Measurements from ENCODE around the gene TRIM7. TPM values are rescaled to one million over a fixed set of nuclear protein-coding genes. Genes with fewer than 3 reads are reported as not detected.
A peak's percentile ranks its signal among the peaks of the same experiment; 100 is the strongest.

TRIM7 gene
- total RNA-seq, 2 experiments from 2014 or later, result 3.4 to 3.8 TPM

DNA sequence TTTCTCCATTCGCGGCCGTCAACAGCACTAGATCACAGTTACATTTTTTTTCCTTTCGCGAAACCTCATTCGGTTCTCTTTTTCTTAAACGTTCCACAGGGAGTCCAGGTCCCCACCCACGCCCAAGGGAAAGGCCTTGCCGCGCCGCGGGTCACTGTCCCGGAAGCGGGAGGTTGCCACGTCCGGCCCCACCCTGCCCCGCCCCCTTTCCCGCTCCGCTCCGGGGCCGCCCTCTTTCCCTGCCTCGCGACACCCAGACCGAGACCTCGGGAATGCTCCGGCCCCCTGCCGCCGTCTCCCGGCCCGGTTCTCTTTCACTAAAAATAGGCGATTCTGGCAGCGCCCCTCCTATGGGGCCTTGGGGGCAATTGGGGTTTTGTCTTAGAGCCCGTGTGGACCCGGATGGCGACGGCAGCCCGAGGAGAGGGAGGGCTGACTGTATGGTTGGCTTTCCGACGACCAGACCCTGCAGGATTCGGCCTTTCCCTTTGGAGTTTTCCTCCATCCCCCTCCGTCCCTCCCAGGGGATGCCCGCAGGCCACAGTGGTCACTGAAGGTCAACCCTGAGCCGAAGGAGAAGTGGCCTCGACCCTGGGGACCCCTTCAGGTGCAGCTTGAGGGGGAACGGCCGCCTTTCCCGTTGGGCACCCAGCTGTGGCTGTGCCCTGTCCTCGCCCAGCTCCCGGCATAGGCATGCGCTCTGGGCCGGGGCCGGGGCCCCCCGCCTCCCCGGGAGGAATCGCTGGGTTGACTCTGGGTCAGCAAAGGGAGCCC lies 41.5 kb upstream of the TRIM7 start:
- H3K27ac ChIP-seq (ENCODE audit: low read depth in 1 of 2, low read length in 2 of 2), result peak overlapping the region; percentile 82 to 84
- DNase-seq (peak; percentile 38 to 84 (median 64)), ATAC-seq (ENCODE audit: poor library complexity) (peak; percentile 13)
- POLR2A ChIA-PET, result interaction anchor here (1.3 to 14.5 kb wide), 4 partner anchors 10 to 55 kb away, joined by 5 to 244 read pairs (median 96); partner anchors contain the start of genes TRIM41 and TRIM52
- Mint-ChIP-seq H3K9me3 (no peaks in the 10 kb centered on the region), H3K4me1 (ENCODE audit: low read depth) (peaks cover 91% of the 10 kb centered on the region), H3K4me3 (peak overlapping the region; percentile 89), H3K27ac (peak overlapping the region; percentile 96), H3K36me3 (ENCODE audit: low read depth) (peaks cover 37% of the 10 kb centered on the region), H3K27me3 (no peaks in the 10 kb centered on the region)
- H3K9me3 ChIP-seq (ENCODE audit: control insufficient read depth in 1 of 2, insufficient read depth in 1 of 2, low read length in 2 of 2), result no peaks in the 10 kb centered on the region
- H3K4me3 ChIP-seq (ENCODE audit: low read length), result peak overlapping the region; percentile 87
- intact Hi-C loops (cut with DNase I, micrococcal nuclease), result loop anchor here (1.0 to 10.0 kb wide), 3 partner anchors 15 to 1622 kb away; partner anchors contain the start of genes HNRNPH1 (in 1 of the 2), MGAT1 (in 1 of the 2) and TRIM52 (in 1 of the 2)
- CTCF ChIA-PET, result interaction anchor here (0.7 to 2.2 kb wide), 4 partner anchors 14 to 62 kb away, joined by 3 to 8 read pairs (median 4); partner anchors contain the start of gene TRIM52
- H3K36me3 ChIP-seq (ENCODE audit: insufficient read depth, low read length), result peaks cover 27% of the 10 kb centered on the region
- H3K27me3 ChIP-seq (ENCODE audit: control insufficient read depth in 1 of 2, insufficient read depth in 2 of 2, low read length in 2 of 2), result no peaks in the 10 kb centered on the region
- H3K4me1 ChIP-seq (ENCODE audit: insufficient read depth, low read length), result peaks cover 83% of the 10 kb centered on the region
- TF ChIP-seq CTCF (IDR thresholded peaks at IDR 0.05), result no peak

GRCh38 chr5:181245427-181246275 lies 40.7 kb upstream of the TRIM7 start:
- ATAC-seq (ENCODE audit: poor library complexity) (no peak), DNase-seq (no peak)
- Histone ChIP-seq H3K9me3 (ENCODE audit: control insufficient read depth in 1 of 2, insufficient read depth in 1 of 2, low read length in 2 of 2) (no peaks in the 10 kb centered on the region), H3K36me3 (ENCODE audit: insufficient read depth, low read length) (peaks cover 29% of the 10 kb centered on the region), H3K4me3 (ENCODE audit: low read length) (peak overlapping the region; percentile 87), H3K27me3 (ENCODE audit: control insufficient read depth in 1 of 2, insufficient read depth in 2 of 2, low read length in 2 of 2) (no peaks in the 10 kb centered on the region), H3K4me1 (ENCODE audit: insufficient read depth, low read length) (peaks cover 84% of the 10 kb centered on the region), H3K27ac (ENCODE audit: low read depth in 1 of 2, low read length in 2 of 2) (peak overlapping the region; percentile 82 to 84)
- Mint-ChIP-seq H3K27ac (peak overlapping the region; percentile 96), H3K27me3 (no peaks in the 10 kb centered on the region), H3K9me3 (no peaks in the 10 kb centered on the region), H3K4me1 (ENCODE audit: low read depth) (peaks cover 87% of the 10 kb centered on the region), H3K36me3 (ENCODE audit: low read depth) (peaks cover 40% of the 10 kb centered on the region), H3K4me3 (peak overlapping the region; percentile 89)
- ChIA-PET POLR2A (interaction anchor here (0.8 to 14.5 kb wide), 6 partner anchors 11 to 56 kb away, joined by 3 to 244 read pairs (median 38); partner anchors contain the start of genes TRIM41 and TRIM52), CTCF (interaction anchor here (0.7 to 1.5 kb wide), 4 partner anchors 15 to 61 kb away, joined by 3 to 5 read pairs (median 4); partner anchors contain the start of gene TRIM52)
- intact Hi-C loops (cut with DNase I, micrococcal nuclease), result loop anchor here (1.0 to 10.0 kb wide), 3 partner anchors 16 to 1621 kb away; partner anchors contain the start of genes HNRNPH1 (in 1 of the 2), MGAT1 (in 1 of the 2) and TRIM52 (in 1 of the 2)
- TF ChIP-seq CTCF (IDR thresholded peaks at IDR 0.05), result no peak

All from CD4-positive, alpha-beta T cell (primary cell).